ENCODE results near the gene NADSYN1. TPM values are rescaled to one million over a fixed set of nuclear protein-coding genes. Genes with fewer than 3 reads are reported as not detected.
"Not testable (repeated sequence)": the region's sequence is repeated elsewhere in the genome, so short reads cannot be mapped to it uniquely, and the experiment has no call there.

The NADSYN1 gene
- total RNA-seq, 6 experiments from 2014 or later: 39.3 to 48.0 (median 46.7) TPM

- Mint-ChIP-seq H3K27me3 (ENCODE audit: insufficient read depth) (peaks cover 10% of the 10 kb centered on the region), H3K4me1 (ENCODE audit: low read depth) (no peaks in the 10 kb centered on the region), H3K4me3 (no peak overlapping the region), H3K9me3 (no peaks in the 10 kb centered on the region), H3K36me3 (ENCODE audit: low read depth) (no peaks in the 10 kb centered on the region), H3K27ac (no peak overlapping the region)
- no peak for DNase-seq
- TF ChIP-seq CTCF (IDR thresholded peaks at IDR 0.05): no peak
Measured at GRCh38 chr11:71527576-71528210, 74.7 kb downstream of the NADSYN1 start.

GRCh38 chr11:71530602-71531001, 77.6 kb downstream of the NADSYN1 start:
- Mint-ChIP-seq H3K9me3 (no peaks in the 10 kb centered on the region), H3K4me1 (ENCODE audit: low read depth) (no peaks in the 10 kb centered on the region), H3K27me3 (ENCODE audit: insufficient read depth) (peaks cover 8% of the 10 kb centered on the region), H3K27ac (no peak overlapping the region), H3K36me3 (ENCODE audit: low read depth) (no peaks in the 10 kb centered on the region), H3K4me3 (no peak overlapping the region)
- no peak for DNase-seq
- TF ChIP-seq CTCF (IDR thresholded peaks at IDR 0.05): no peak

GRCh38 chr11:71532036-71532610, 79.1 kb downstream of the NADSYN1 start:
- no peak for DNase-seq
- no peak overlapping the region for H3K27ac Mint-ChIP-seq
- no peak overlapping the region for H3K4me3 Mint-ChIP-seq
- TF ChIP-seq CTCF (IDR thresholded peaks at IDR 0.05): no peak
- no peaks in the 10 kb centered on the region for H3K9me3 Mint-ChIP-seq
- H3K36me3 Mint-ChIP-seq (ENCODE audit: low read depth): no peaks in the 10 kb centered on the region
- H3K4me1 Mint-ChIP-seq (ENCODE audit: low read depth): no peaks in the 10 kb centered on the region
- peaks cover 16% of the 10 kb centered on the region for H3K27me3 Mint-ChIP-seq (ENCODE audit: insufficient read depth)

- not testable (repeated sequence) for H3K27ac Mint-ChIP-seq; H3K4me1 Mint-ChIP-seq (ENCODE audit: low read depth); H3K4me3 Mint-ChIP-seq; H3K36me3 Mint-ChIP-seq (ENCODE audit: low read depth); H3K9me3 Mint-ChIP-seq; DNase-seq
- H3K27me3 Mint-ChIP-seq (ENCODE audit: insufficient read depth): peaks cover 16% of the 10 kb centered on the region
Measured at GRCh38 chr11:71534711-71535608, 82.0 kb downstream of the NADSYN1 start.

GRCh38 chr11:71535825-71536224, 82.8 kb downstream of the NADSYN1 start:
- Mint-ChIP-seq H3K36me3 (ENCODE audit: low read depth) (no peaks in the 10 kb centered on the region), H3K27ac (no peak overlapping the region), H3K4me1 (ENCODE audit: low read depth) (no peaks in the 10 kb centered on the region), H3K4me3 (no peak overlapping the region), H3K9me3 (no peaks in the 10 kb centered on the region), H3K27me3 (ENCODE audit: insufficient read depth) (peaks cover 21% of the 10 kb centered on the region)
- TF ChIP-seq CTCF (IDR thresholded peaks at IDR 0.05): no peak
- no peak for DNase-seq

GRCh38 chr11:71537537-71537936, 84.5 kb downstream of the NADSYN1 start:
- TF ChIP-seq CTCF (IDR thresholded peaks at IDR 0.05): no peak
- no peak for DNase-seq
- H3K9me3 Mint-ChIP-seq: no peaks in the 10 kb centered on the region
- H3K27me3 Mint-ChIP-seq (ENCODE audit: insufficient read depth): peaks cover 23% of the 10 kb centered on the region
- H3K4me3 Mint-ChIP-seq: no peak overlapping the region
- no peak overlapping the region for H3K27ac Mint-ChIP-seq
- H3K4me1 Mint-ChIP-seq (ENCODE audit: low read depth): no peaks in the 10 kb centered on the region
- H3K36me3 Mint-ChIP-seq (ENCODE audit: low read depth): no peaks in the 10 kb centered on the region

- H3K4me3 Mint-ChIP-seq; H3K36me3 Mint-ChIP-seq (ENCODE audit: low read depth); H3K27ac Mint-ChIP-seq; DNase-seq; H3K4me1 Mint-ChIP-seq (ENCODE audit: low read depth); H3K9me3 Mint-ChIP-seq: not testable (repeated sequence)
- peaks cover 25% of the 10 kb centered on the region for H3K27me3 Mint-ChIP-seq (ENCODE audit: insufficient read depth)
Measured at GRCh38 chr11:71537977-71538665, 85.1 kb downstream of the NADSYN1 start, which contains the start of gene KRTAP5-8. TSS of gene KRTAP5-8 (plus strand) at chr11:71538025. CDS start at chr11:71538056, 31 bp downstream.
